Measurements from ENCODE around the gene CASP2. TPM values are rescaled to one million over a fixed set of nuclear protein-coding genes. Genes with fewer than 3 reads are reported as not detected.

Gene CASP2
- total and polyA plus RNA-seq, 10 of the 15 experiments (the other 5 are each of a cell fraction or from before 2014, with no cell fraction given): 12.1 to 60.4 (median 26.2) TPM

DNA sequence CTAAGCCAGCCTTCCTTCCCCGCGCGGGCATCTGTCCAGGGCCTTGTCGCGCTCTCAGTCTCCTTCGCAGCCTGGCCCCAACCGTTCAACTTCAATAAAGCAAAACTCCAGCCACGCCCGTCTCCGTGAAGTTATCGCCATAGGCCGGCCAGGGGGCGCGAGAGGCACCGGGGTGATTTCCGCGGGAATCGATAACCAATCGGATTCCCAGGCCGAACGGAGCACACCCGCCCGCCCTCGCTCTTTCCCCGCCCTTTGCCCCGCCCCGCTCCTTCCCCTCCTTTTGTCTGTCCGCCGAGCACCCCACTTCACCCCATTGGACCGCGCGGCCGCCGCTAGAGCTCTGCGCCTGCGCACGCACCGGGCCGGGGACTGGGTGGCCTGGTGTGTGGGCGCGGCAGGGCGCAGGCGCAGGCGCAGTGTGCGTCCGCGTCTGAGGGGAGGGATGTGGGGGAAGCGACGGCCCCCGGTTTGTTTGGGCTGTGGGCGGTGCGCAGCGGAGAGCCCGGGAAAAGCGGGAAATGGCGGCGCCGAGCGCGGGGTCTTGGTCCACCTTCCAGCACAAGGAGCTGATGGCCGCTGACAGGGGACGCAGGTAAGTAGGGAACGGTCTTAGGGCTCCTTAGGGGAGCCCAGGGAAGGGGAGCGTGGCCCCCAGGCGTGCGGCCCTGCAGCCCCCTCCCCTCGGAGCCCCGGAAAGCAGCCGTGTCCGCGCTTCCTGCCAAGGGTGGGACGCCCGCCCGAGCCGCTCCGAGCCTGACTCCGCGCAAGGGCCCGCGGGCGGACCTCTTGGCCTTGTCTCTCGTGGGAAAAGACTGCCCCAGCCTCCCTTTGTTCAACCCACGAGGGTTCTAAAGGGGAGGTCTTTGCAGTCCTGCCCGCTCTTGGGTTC is at the start of gene CASP2 (continued):
- TF ChIP-seq, protein P1, sequence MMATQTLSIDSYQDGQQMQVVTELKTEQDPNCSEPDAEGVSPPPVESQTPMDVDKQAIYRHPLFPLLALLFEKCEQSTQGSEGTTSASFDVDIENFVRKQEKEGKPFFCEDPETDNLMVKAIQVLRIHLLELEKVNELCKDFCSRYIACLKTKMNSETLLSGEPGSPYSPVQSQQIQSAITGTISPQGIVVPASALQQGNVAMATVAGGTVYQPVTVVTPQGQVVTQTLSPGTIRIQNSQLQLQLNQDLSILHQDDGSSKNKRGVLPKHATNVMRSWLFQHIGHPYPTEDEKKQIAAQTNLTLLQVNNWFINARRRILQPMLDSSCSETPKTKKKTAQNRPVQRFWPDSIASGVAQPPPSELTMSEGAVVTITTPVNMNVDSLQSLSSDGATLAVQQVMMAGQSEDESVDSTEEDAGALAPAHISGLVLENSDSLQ (IDR thresholded peaks at IDR 0.05): peak; percentile 90
- TF ChIP-seq, protein P2, sequence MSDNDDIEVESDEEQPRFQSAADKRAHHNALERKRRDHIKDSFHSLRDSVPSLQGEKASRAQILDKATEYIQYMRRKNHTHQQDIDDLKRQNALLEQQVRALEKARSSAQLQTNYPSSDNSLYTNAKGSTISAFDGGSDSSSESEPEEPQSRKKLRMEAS (IDR thresholded peaks at IDR 0.05; ENCODE audit: low read depth, low read length): peak; percentile 83
- TF ChIP-seq BHLHE40 (IDR thresholded peaks at IDR 0.05; ENCODE audit: borderline replicate concordance in 1 of 2, low read depth in 2 of 2, low read length in 1 of 2): peak in 1 of 2 experiments; percentile 53; a peak in 1 of 4 replicates
- TF ChIP-seq ATF7 (IDR thresholded peaks at IDR 0.05; ENCODE audit: low read depth): no peak
- TF ChIP-seq RAD51 (IDR thresholded peaks at IDR 0.05): no peak
- no peak; the same call in 1 of the 3 replicates for TF ChIP-seq POU2F2 (IDR thresholded peaks at IDR 0.05; ENCODE audit: borderline replicate concordance, low read depth, low read length)
- TF ChIP-seq RELA (IDR thresholded peaks at IDR 0.05; ENCODE audit: borderline replicate concordance, partially characterized antibody): peak; percentile 39
- peak; percentile 88 for TF ChIP-seq BACH1 (IDR thresholded peaks at IDR 0.05; ENCODE audit: borderline replicate concordance)
- TF ChIP-seq, protein P3, sequence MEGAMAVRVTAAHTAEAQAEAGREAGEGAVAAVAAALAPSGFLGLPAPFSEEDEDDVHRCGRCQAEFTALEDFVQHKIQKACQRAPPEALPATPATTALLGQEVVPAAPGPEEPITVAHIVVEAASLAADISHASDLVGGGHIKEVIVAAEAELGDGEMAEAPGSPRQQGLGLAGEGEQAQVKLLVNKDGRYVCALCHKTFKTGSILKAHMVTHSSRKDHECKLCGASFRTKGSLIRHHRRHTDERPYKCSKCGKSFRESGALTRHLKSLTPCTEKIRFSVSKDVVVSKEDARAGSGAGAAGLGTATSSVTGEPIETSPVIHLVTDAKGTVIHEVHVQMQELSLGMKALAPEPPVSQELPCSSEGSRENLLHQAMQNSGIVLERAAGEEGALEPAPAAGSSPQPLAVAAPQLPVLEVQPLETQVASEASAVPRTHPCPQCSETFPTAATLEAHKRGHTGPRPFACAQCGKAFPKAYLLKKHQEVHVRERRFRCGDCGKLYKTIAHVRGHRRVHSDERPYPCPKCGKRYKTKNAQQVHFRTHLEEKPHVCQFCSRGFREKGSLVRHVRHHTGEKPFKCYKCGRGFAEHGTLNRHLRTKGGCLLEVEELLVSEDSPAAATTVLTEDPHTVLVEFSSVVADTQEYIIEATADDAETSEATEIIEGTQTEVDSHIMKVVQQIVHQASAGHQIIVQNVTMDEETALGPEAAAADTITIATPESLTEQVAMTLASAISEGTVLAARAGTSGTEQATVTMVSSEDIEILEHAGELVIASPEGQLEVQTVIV (IDR thresholded peaks at IDR 0.05; ENCODE audit: borderline replicate concordance, partially characterized antibody): no peak
- TF ChIP-seq GATAD2B (conservative IDR thresholded peaks at IDR 0.05; ENCODE audit: low read depth): peak; percentile 80
- TF ChIP-seq NFYB (IDR thresholded peaks at IDR 0.05; ENCODE audit: insufficient read depth, low read depth, low read length): peak; percentile 80
- TF ChIP-seq MEF2A (IDR thresholded peaks at IDR 0.05; ENCODE audit: insufficient read depth, low read depth, low read length): no peak
- TF ChIP-seq YBX1 (IDR thresholded peaks at IDR 0.05): no peak
- TF ChIP-seq, protein P4, sequence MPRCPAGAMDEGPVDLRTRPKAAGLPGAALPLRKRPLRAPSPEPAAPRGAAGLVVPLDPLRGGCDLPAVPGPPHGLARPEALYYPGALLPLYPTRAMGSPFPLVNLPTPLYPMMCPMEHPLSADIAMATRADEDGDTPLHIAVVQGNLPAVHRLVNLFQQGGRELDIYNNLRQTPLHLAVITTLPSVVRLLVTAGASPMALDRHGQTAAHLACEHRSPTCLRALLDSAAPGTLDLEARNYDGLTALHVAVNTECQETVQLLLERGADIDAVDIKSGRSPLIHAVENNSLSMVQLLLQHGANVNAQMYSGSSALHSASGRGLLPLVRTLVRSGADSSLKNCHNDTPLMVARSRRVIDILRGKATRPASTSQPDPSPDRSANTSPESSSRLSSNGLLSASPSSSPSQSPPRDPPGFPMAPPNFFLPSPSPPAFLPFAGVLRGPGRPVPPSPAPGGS (IDR thresholded peaks at IDR 0.05; ENCODE audit: borderline replicate concordance, insufficient read depth, low read depth, low read length, poor library complexity, severe bottlenecking): peak; percentile 19
- no peak for TF ChIP-seq MTA3 (IDR thresholded peaks at IDR 0.05; ENCODE audit: borderline replicate concordance, low read length)
- TF ChIP-seq, protein P5, sequence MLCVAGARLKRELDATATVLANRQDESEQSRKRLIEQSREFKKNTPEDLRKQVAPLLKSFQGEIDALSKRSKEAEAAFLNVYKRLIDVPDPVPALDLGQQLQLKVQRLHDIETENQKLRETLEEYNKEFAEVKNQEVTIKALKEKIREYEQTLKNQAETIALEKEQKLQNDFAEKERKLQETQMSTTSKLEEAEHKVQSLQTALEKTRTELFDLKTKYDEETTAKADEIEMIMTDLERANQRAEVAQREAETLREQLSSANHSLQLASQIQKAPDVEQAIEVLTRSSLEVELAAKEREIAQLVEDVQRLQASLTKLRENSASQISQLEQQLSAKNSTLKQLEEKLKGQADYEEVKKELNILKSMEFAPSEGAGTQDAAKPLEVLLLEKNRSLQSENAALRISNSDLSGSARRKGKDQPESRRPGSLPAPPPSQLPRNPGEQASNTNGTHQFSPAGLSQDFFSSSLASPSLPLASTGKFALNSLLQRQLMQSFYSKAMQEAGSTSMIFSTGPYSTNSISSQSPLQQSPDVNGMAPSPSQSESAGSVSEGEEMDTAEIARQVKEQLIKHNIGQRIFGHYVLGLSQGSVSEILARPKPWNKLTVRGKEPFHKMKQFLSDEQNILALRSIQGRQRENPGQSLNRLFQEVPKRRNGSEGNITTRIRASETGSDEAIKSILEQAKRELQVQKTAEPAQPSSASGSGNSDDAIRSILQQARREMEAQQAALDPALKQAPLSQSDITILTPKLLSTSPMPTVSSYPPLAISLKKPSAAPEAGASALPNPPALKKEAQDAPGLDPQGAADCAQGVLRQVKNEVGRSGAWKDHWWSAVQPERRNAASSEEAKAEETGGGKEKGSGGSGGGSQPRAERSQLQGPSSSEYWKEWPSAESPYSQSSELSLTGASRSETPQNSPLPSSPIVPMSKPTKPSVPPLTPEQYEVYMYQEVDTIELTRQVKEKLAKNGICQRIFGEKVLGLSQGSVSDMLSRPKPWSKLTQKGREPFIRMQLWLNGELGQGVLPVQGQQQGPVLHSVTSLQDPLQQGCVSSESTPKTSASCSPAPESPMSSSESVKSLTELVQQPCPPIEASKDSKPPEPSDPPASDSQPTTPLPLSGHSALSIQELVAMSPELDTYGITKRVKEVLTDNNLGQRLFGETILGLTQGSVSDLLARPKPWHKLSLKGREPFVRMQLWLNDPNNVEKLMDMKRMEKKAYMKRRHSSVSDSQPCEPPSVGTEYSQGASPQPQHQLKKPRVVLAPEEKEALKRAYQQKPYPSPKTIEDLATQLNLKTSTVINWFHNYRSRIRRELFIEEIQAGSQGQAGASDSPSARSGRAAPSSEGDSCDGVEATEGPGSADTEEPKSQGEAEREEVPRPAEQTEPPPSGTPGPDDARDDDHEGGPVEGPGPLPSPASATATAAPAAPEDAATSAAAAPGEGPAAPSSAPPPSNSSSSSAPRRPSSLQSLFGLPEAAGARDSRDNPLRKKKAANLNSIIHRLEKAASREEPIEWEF (IDR thresholded peaks at IDR 0.05; ENCODE audit: insufficient replicate concordance, low read depth, low read length): no peak
- peak in 1 of 2 experiments; percentile 65; a peak in 3 of 4 replicates for TF ChIP-seq IKZF2 (IDR thresholded peaks at IDR 0.05)
- no peak; the same call in 1 of the 2 replicates for TF ChIP-seq NBN (IDR thresholded peaks at IDR 0.05)
